Spleen (tissue), 11 donors: ENCODE data around the gene RANBP17. TPM values are rescaled to one million over a fixed set of nuclear protein-coding genes. Genes with fewer than 3 reads are reported as not detected.

ENCODE experiments used
- DNase-seq: peaks from one replicate; pipeline ENCODE4 v3.0.0-alpha.2; 2020
- H3K27ac ChIP-seq, 8 donors: fragments of 200-600 bp; sonication (generic) in 7 of 8; 1 replicate in 4 of 8; 2 replicates in 4 of 8; pipeline versions ENCODE4 v1.5.0 to v1.8.0; 2016 to 2021; ENCODE audit warnings: inconsistent platforms in 4 of 8, mild to moderate bottlenecking in 4 of 8, moderate library complexity in 1 of 8
- H3K27me3 ChIP-seq, 7 donors: fragments of 200-600 bp; sonication (generic) in 6 of 7; replicated peaks in 1 of 7; 1 replicate in 4 of 7; 2 replicates in 3 of 7; pipeline versions ENCODE4 v1.5.0 to v1.8.0; 2016 to 2021; ENCODE audit warnings: inconsistent platforms in 3 of 7, mild to moderate bottlenecking in 1 of 7
- H3K36me3 ChIP-seq, 6 donors: fragments of 200-600 bp; sonication (generic) in 5 of 6; 1 replicate in 4 of 6; 2 replicates in 2 of 6; pipeline versions ENCODE4 v1.5.0 to v1.8.0; 2016 to 2021; ENCODE audit warnings: inconsistent platforms in 2 of 6
- H3K4me1 ChIP-seq, 6 donors: fragments of 200-600 bp; sonication (generic) in 5 of 6; 1 replicate in 3 of 6; 2 replicates in 3 of 6; pipeline versions ENCODE4 v1.5.0 to v1.8.0; 2016 to 2021; ENCODE audit warnings: inconsistent platforms in 3 of 6
- H3K4me3 ChIP-seq, 8 donors: fragments of 200-600 bp; sonication (generic) in 7 of 8; 1 replicate in 4 of 8; 2 replicates in 4 of 8; pipeline versions ENCODE4 v1.5.0 to v1.8.0; 2016 to 2021; ENCODE audit warnings: inconsistent platforms in 4 of 8, mild to moderate bottlenecking in 4 of 8, moderate library complexity in 2 of 8
- H3K9me3 ChIP-seq, 8 donors: fragments of 200-600 bp; sonication (generic) in 7 of 8; 1 replicate in 4 of 8; 2 replicates in 4 of 8; pipeline versions ENCODE4 v1.5.0 to v1.8.0; 2016 to 2021; ENCODE audit warnings: inconsistent platforms in 4 of 8
- CTCF ChIP-seq, 11 experiments: fragments of 200-600 bp in 7 of 11; fragments of 450-650 bp in 4 of 11; sonication (generic) in 4 of 11; IDR thresholded peaks in 8 of 11; conservative IDR thresholded peaks in 3 of 11; 1 replicate in 7 of 11; 2 replicates in 4 of 11; pipeline versions ENCODE4 v1.4.0 to v1.8.0; 2016 to 2021; ENCODE audit warnings: antibody characterized with exemption in 11 of 11, inconsistent platforms in 4 of 11, mild to moderate bottlenecking in 1 of 11
- POLR2A ChIP-seq, 3 donors: fragments of 450-650 bp; IDR thresholded peaks; one replicate each; pipeline ENCODE4 v1.5.1; 2017; ENCODE audit warnings: antibody characterized with exemption in 3 of 3, mild to moderate bottlenecking in 1 of 3
- POLR2AphosphoS5 ChIP-seq, 3 donors: sonication (generic); formaldehyde crosslinking; IDR thresholded peaks; one replicate each; pipeline ENCODE4 v1.5.1; 2017; ENCODE audit warnings: antibody characterized with exemption in 3 of 3
- WGBS, 5 donors: extraction: QIAGEN DNeasy Blood & Tissue Kit in 3 of 5; methylation state at CpG; one replicate each; pipeline versions ENCODE4 v1.1.5 to v1.1.7; 2013 to 2018; 5-methylcytosine and 5-hydroxymethylcytosine counted together
- intact Hi-C: fragments of 100-400 bp; cut with DNase I; formaldehyde crosslinking; loops from one replicate; pipeline ENCODE4 v1.15.0; 2023; ENCODE audit warnings: low total_unique reads
- polyA plus RNA-seq, 3 donors: library from polyadenylated mRNA; stranded (reverse); fragments of 200-250 nt; gene quantifications; one replicate each; pipeline ENCODE4 v1.2.1, GENCODE V29; 2013
- total RNA-seq, 7 donors: library from RNA; depleted of rRNA in 3 of 7; stranded (reverse); fragments of >200 nt in 3 of 7; fragmentation: NEBNext Ultra II Directional in 4 of 7; extraction: Animal tissue kit (Norgen Biotek cat#: 25700) in 4 of 7; gene quantifications; one replicate each; pipeline versions ENCODE4 v1.1.0 to v1.2.1, GENCODE V29; 2016 to 2021
- donor health status: healthy with polysubstance abuse.
- donor health status: DM: no; HTN: no; CAD: no; lungs with moderate emphysema.
- donor health status: DM: no; HTN: no; CAD: no.
- donor health status: Bipolar disorder and iron deficiency.
- donor health status: healthy.
- donor health status: DM: no; HTN: no; CAD: no.
- donor health status: DM: yes; HTN: yes; CAD: no.

RANBP17 gene
- total and polyA plus RNA-seq, 10 donors: 0.56 to 6.6 (median 3.4) TPM

GRCh38 chr5:171121638-171122037 lies 259.8 kb downstream of the RANBP17 start:
- TF ChIP-seq POLR2AphosphoS5 (IDR thresholded peaks at IDR 0.05) (no peak), POLR2A (IDR thresholded peaks at IDR 0.05) (no peak), CTCF (IDR thresholded peaks at IDR 0.05 in 8 of 11, conservative IDR thresholded peaks at IDR 0.05 in 3 of 11) (no peak)
- no peak overlapping the region for H3K4me3 ChIP-seq
- intact Hi-C loops: no loop called here
- no peaks in the 10 kb centered on the region for H3K4me1 ChIP-seq
- peaks cover 0 to 8% (median 0%) of the 10 kb centered on the region in 7 donors for H3K27me3 ChIP-seq
- H3K36me3 ChIP-seq: no peaks in the 10 kb centered on the region
- WGBS, 5 donors: 85 to 98% (median 87%) methylated on average over 2 to 3 of the region's 3 CpGs
- H3K27ac ChIP-seq: no peak overlapping the region
- H3K9me3 ChIP-seq: peaks cover 0 to 25% (median 0%) of the 10 kb centered on the region in 8 donors
- no peak for DNase-seq

GRCh38 chr5:171122372-171122771 lies 260.6 kb downstream of the RANBP17 start:
- Histone ChIP-seq H3K4me3 (no peak overlapping the region), H3K36me3 (no peaks in the 10 kb centered on the region), H3K4me1 (no peaks in the 10 kb centered on the region), H3K27ac (no peak overlapping the region), H3K27me3 (peaks cover 0 to 8% (median 0%) of the 10 kb centered on the region in 7 donors), H3K9me3 (peaks cover 0 to 24% (median 0%) of the 10 kb centered on the region in 8 donors)
- TF ChIP-seq CTCF (IDR thresholded peaks at IDR 0.05 in 8 of 11, conservative IDR thresholded peaks at IDR 0.05 in 3 of 11) (no peak), POLR2AphosphoS5 (IDR thresholded peaks at IDR 0.05) (no peak), POLR2A (IDR thresholded peaks at IDR 0.05) (no peak)
- DNase-seq: no peak
- intact Hi-C loops: no loop called here
- WGBS, 5 donors: 65 to 75% (median 71%) methylated on average over 2 of the region's 2 CpGs

GRCh38 chr5:171123417-171123816 lies 261.6 kb downstream of the RANBP17 start:
- H3K27me3 ChIP-seq: peaks cover 0 to 8% (median 0%) of the 10 kb centered on the region in 7 donors
- peaks cover 0 to 14% (median 0%) of the 10 kb centered on the region in 8 donors for H3K9me3 ChIP-seq
- intact Hi-C loops: no loop called here
- TF ChIP-seq POLR2A (IDR thresholded peaks at IDR 0.05): no peak
- TF ChIP-seq CTCF (IDR thresholded peaks at IDR 0.05 in 8 of 11, conservative IDR thresholded peaks at IDR 0.05 in 3 of 11): no peak
- TF ChIP-seq POLR2AphosphoS5 (IDR thresholded peaks at IDR 0.05): no peak
- DNase-seq: no peak
- H3K4me1 ChIP-seq: no peaks in the 10 kb centered on the region
- no peak overlapping the region for H3K4me3 ChIP-seq
- 82 to 96% (median 85%) methylated on average over 3 to 4 of the region's 4 CpGs for WGBS, 5 donors
- H3K36me3 ChIP-seq: no peaks in the 10 kb centered on the region
- H3K27ac ChIP-seq: no peak overlapping the region

- TF ChIP-seq POLR2A (IDR thresholded peaks at IDR 0.05) (no peak), POLR2AphosphoS5 (IDR thresholded peaks at IDR 0.05) (no peak), CTCF (IDR thresholded peaks at IDR 0.05 in 8 of 11, conservative IDR thresholded peaks at IDR 0.05 in 3 of 11) (no peak)
- Histone ChIP-seq H3K9me3 (no peaks in the 10 kb centered on the region), H3K4me3 (no peak overlapping the region), H3K4me1 (no peaks in the 10 kb centered on the region), H3K27me3 (peaks cover 0 to 8% (median 0%) of the 10 kb centered on the region in 7 donors), H3K27ac (no peak overlapping the region), H3K36me3 (no peaks in the 10 kb centered on the region)
- WGBS, 5 donors: 71 to 87% (median 80%) methylated on average over 2 of the region's 2 CpGs
- no peak for DNase-seq
- intact Hi-C loops: no loop called here
Measured at GRCh38 chr5:171127314-171127713, 265.5 kb downstream of the RANBP17 start.
